Hippocampal formation (tissue), 2 donors: ENCODE data around the gene CDK15.
A peak's percentile ranks its signal among the peaks of the same experiment; 100 is the strongest.
"Not testable (repeated sequence)": the region's sequence is repeated elsewhere in the genome, so short reads cannot be mapped to it uniquely, and the experiment has no call there.

ENCODE experiments used
- DNase-seq, 2 donors: peaks; one replicate each; lab custom pipeline; 2025; lab: John Stamatoyannopoulos, UW

Gene CDK15

GRCh38 chr2:201831469-201831868 is 25.1 kb downstream of the CDK15 start:
- DNase-seq: no peak

GRCh38 chr2:201833781-201834180 is 27.4 kb downstream of the CDK15 start:
- no peak for DNase-seq

GRCh38 chr2:201835066-201835465 is 28.7 kb downstream of the CDK15 start:
- DNase-seq: no peak

- DNase-seq: no peak
Observed at GRCh38 chr2:201837391-201837790, 31.1 kb downstream of the CDK15 start.

DNA sequence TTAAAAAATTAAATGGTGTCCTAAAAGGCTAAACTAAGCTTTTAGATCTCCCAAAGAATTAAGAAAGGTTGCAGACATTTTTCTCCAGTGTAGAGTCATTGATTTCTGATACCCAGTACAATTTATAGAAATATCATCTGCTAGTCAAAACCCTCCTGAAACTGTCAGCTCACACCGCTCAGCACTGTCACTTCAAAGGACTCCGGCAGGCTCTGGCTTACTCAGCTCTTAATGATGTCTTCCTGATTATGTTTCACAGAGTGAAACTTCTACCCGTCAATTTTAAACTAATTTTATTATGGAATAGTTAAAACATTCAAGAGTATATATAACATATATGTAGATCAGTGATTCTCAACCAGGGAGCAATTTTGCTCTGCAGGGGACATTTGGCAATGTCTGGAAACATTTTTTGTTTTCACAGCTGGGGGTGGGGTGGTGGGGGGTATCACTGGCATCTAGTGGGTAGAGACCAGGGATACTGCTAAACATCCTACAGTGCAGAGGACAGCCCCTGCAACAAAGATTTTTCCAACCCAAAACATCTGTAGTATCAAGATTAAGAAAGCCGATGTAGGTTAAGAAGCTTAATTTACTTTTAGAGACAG is 31.6 kb downstream of the CDK15 start:
- no peak for DNase-seq

- no peak for DNase-seq
Observed at GRCh38 chr2:201839727-201840126, 33.4 kb downstream of the CDK15 start.

- DNase-seq: no peak
Observed at GRCh38 chr2:201840726-201841125, 34.4 kb downstream of the CDK15 start.

DNA sequence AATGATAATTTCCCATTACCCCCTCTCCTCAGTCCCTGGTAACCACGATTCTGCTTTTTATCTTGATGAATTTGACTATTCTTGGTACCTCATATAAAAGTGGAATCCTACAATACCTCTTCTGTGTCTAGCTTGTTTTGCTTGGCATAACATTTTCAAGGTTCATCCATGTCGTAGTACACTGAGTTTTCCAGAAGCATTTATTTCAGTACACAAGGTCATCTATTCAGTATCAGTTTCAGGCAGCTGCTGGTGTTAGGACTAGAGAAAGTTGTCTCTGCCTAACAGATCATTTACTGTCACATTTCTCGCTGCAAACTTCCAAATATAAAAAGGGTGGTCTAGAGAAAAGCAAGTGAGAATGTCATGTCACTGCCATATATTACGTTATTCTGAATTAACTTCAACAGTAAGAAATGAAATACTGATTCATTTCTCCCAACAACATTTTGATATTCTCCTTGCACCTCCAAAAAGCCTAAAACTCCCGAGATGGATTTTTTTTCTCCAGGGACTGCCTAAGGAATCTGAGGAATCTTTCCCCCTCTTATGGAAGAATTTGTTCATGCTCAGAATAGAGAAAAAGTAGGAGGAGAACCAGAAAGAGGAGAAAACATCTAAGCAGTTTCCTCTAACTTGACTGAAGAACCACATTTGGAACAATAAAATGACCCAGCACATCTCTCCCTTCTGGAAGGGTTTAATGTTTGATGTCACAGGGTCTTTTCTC is 36.0 kb downstream of the CDK15 start:
- DNase-seq: no peak

- not testable (repeated sequence) for DNase-seq
Observed at GRCh38 chr2:201844922-201845321, 38.6 kb downstream of the CDK15 start.

GRCh38 chr2:201847481-201847880 is 41.1 kb downstream of the CDK15 start:
- no peak for DNase-seq

GRCh38 chr2:201852462-201852861 is 46.1 kb downstream of the CDK15 start:
- DNase-seq: no peak

GRCh38 chr2:201852878-201853415 is 46.6 kb downstream of the CDK15 start:
- no peak for DNase-seq

- DNase-seq: no peak
Observed at GRCh38 chr2:201854221-201854801, 48.0 kb downstream of the CDK15 start.

DNA sequence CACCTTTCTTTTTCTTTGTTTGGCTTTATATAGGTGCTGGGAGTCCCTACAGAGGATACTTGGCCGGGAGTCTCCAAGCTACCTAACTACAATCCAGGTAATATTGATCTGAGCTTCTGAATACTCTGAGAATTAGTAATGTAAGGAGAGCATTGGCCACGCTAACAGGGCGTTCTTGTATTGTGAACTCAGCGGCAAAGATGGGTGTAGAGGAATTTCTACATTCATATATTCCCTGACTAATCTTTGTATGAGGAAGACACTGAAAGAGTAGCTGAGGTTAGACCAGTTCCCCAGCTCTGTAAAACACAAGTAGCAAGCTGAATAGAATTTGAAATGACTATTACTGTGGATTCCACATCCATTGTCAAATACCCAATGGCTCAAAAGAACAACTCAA is 48.5 kb downstream of the CDK15 start:
- no peak for DNase-seq

DNA sequence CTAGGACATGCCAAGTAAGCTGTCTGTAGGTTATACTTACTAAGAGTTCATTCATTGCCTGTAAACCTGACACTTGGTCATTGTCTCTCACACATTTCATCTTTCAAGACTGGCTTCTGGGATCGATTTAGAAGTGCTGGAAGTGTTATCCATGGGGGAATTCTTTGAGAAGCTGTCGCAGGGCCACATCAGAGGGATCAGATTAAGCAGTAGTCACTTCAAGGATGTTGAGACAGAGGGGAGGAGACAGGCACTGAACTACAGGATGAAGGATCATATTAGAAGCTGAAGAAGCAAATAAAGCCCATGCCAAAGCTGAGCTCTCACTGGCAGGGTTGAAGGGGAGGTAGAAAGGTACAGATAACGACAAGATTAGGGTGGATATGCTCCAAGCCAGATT is 49.0 kb downstream of the CDK15 start:
- DNase-seq: no peak

DNA sequence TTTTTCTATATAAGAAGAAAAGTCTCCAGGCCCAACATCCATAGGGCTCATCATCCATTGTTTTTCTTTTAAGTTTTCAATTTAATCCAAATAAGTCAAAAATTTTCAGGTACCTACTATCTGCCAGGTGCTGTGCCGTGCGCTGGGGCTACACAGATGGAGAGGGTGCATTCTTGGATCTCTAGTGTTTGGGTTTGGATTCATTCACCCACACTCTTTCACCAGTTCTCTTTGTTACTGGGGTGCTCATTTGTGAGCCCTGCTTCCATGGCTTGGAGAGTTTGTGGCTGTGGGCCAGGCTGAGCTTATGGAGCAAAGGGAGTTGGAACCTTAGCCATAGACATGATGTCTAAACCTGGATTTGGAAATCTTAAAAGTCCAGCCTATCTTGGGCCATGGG is 51.0 kb downstream of the CDK15 start:
- no peak for DNase-seq

GRCh38 chr2:201858281-201859184 is 52.2 kb downstream of the CDK15 start:
- DNase-seq: no peak

DNA sequence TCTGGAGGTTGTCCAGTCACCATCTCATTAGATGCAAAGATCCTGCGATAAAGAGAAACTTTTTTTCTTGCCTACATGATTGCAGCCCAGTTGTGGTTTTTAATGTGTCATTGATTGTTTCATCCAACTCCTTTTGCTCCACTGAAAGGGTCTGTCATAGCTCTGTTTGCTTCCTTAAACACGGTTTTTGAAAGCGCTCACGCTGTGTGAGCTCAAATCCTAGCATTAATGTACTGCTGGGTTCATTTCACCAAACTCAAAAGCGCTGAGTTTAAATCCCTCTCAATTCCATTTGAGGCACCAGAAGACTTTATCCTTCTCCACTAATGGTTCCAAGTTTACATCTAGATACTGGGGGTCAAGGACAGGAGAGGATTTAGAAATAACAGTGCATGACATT is 53.6 kb downstream of the CDK15 start:
- DNase-seq: no peak

GRCh38 chr2:201860636-201861066 is 54.3 kb downstream of the CDK15 start:
- DNase-seq: peak; percentile 46 to 68

- DNase-seq: no peak
Observed at GRCh38 chr2:201862843-201863242, 56.5 kb downstream of the CDK15 start.

DNA sequence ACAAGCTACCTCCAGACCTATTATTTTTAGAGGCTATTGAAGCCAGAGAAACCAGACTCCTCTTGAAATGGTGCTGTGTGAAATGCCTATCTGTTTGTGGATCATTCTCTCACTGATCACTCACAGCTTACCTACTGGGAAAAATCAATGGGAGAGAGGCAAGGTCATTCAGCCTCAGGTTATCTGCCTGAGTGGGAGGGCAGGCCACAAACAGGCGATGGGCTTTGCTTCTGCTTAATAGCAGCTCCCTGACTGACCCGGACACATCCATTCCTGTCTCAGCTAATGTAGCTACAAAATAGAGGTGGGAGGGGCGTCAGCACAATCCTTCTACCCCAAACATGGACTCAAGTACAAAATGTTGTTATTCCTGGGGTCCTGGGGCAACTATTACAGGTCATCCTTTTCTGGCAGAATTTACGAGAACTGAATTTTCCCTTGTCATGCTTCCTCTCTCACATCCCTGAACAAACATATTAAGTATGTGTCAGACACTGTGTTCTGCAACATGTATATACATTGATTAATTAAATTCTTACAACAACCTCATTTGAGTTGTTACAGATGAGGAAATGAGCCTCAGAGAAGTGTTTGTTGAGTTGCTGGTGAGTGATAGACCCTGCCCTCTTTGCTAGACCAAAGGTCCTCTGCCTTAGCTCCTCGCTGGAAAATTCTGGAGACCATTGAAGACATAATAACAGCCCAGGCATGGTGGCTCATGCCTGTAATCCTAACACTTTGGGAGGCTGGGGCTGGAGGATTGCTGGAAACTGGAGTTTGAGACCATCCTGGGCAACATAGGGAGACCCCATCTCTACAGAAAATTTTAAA is 60.5 kb downstream of the CDK15 start:
- DNase-seq: no peak
